ENCODE measurements around the gene FREM1. TPM values are rescaled to one million over a fixed set of nuclear protein-coding genes. Genes with fewer than 3 reads are reported as not detected.

The FREM1 gene
- total RNA-seq, 1 donor from 2014 or later, result 7.0 TPM

GRCh38 chr9:14719231-14719923, 190.9 kb downstream of the FREM1 start:
- H3K9me3 ChIP-seq, result no peaks in the 10 kb centered on the region
- no peaks in the 10 kb centered on the region for H3K36me3 ChIP-seq
- ATAC-seq (no peak), DNase-seq (no peak)
- H3K4me1 ChIP-seq, result no peaks in the 10 kb centered on the region
- no peaks in the 10 kb centered on the region for H3K27me3 ChIP-seq
- TF ChIP-seq CTCF (IDR thresholded peaks at IDR 0.05), result no peak
- intact Hi-C loops (cut with DNase I), result no loop called here
- H3K27ac ChIP-seq, result no peak overlapping the region
- no peak overlapping the region for H3K4me3 ChIP-seq

GRCh38 chr9:14715102-14715501, 195.1 kb downstream of the FREM1 start:
- Histone ChIP-seq H3K27ac (no peak overlapping the region), H3K4me3 (no peak overlapping the region), H3K4me1 (no peaks in the 10 kb centered on the region), H3K36me3 (no peaks in the 10 kb centered on the region), H3K9me3 (no peaks in the 10 kb centered on the region), H3K27me3 (no peaks in the 10 kb centered on the region)
- DNase-seq (no peak), ATAC-seq (no peak)
- no peak for TF ChIP-seq CTCF (IDR thresholded peaks at IDR 0.05)
- intact Hi-C loops (cut with DNase I), result no loop called here

- H3K9me3 ChIP-seq, result no peaks in the 10 kb centered on the region
- no peaks in the 10 kb centered on the region for H3K4me1 ChIP-seq
- no peaks in the 10 kb centered on the region for H3K36me3 ChIP-seq
- no peak overlapping the region for H3K4me3 ChIP-seq
- DNase-seq, result no peak
- intact Hi-C loops (cut with DNase I), result no loop called here
- no peak for TF ChIP-seq CTCF (IDR thresholded peaks at IDR 0.05)
- no peaks in the 10 kb centered on the region for H3K27me3 ChIP-seq
- no peak for ATAC-seq
- H3K27ac ChIP-seq, result no peak overlapping the region
These were observed 197.0 kb downstream of the FREM1 start for GRCh38 chr9:14713187-14713767.

- Histone ChIP-seq H3K9me3 (no peaks in the 10 kb centered on the region), H3K27me3 (no peaks in the 10 kb centered on the region), H3K4me1 (no peaks in the 10 kb centered on the region), H3K27ac (no peak overlapping the region), H3K4me3 (no peak overlapping the region), H3K36me3 (no peaks in the 10 kb centered on the region)
- intact Hi-C loops (cut with DNase I), result no loop called here
- TF ChIP-seq CTCF (IDR thresholded peaks at IDR 0.05), result no peak
- no peak for DNase-seq
- ATAC-seq, result no peak
These were observed 199.4 kb downstream of the FREM1 start for GRCh38 chr9:14710804-14711203.

- TF ChIP-seq CTCF (IDR thresholded peaks at IDR 0.05), result no peak
- ATAC-seq, result no peak
- no peaks in the 10 kb centered on the region for H3K9me3 ChIP-seq
These were observed 203.6 kb downstream of the FREM1 start for GRCh38 chr9:14706530-14707140.

More at GRCh38 chr9:14706530-14707140, 203.6 kb downstream of the FREM1 start:
- Histone ChIP-seq H3K36me3 (no peaks in the 10 kb centered on the region), H3K4me1 (no peaks in the 10 kb centered on the region), H3K27ac (no peak overlapping the region), H3K4me3 (no peak overlapping the region), H3K27me3 (peaks cover 8% of the 10 kb centered on the region)
- DNase-seq, result no peak
- intact Hi-C loops (cut with DNase I), result no loop called here
